Loucy (cell line): ENCODE results near the gene OR5AU1.

Experiments used
- CTCF ChIP-seq: fragments of 200-600 bp; sonication (generic); conservative IDR thresholded peaks from 2 replicates; pipeline ENCODE4 v1.5.1; 2014; ENCODE audit warnings: mild to moderate bottlenecking, antibody characterized with exemption, low read length
- EZH2phosphoT487 ChIP-seq: fragments of 200-600 bp; IDR thresholded peaks from 2 replicates; pipeline ENCODE4 v1.6.1; 2018; ENCODE audit warnings: antibody characterized with exemption, mild to moderate bottlenecking, moderate library complexity, borderline replicate concordance

- TF ChIP-seq CTCF (no peak), EZH2phosphoT487 (no peak)
Observed at GRCh38 chr14:21200752-21201461, 45.0 kb upstream of the OR5AU1 start.
